GM23338 (cell line): Measurements from ENCODE around the gene PTPRF. TPM values are rescaled to one million over a fixed set of nuclear protein-coding genes. Genes with fewer than 3 reads are reported as not detected.

Experiments
- ATAC-seq: fragments of 200-7000 bp; cut with Tn5 transposase; 3 replicates; pipeline ENCODE4 v1.9.1; 2020
- DNase-seq: peaks from one replicate; pipeline ENCODE4 v3.0.0-alpha.2; 2015; ENCODE audit warnings: low spot score
- H2AFZ ChIP-seq: fragments of 200-600 bp; sonication (generic); 2 replicates; pipeline ENCODE4 v1.8.0; 2016; ENCODE audit warnings: antibody characterized with exemption, mild to moderate bottlenecking, moderate library complexity
- H3F3A ChIP-seq: fragments of 200-600 bp; sonication (generic); replicated peaks from 2 replicates; pipeline ENCODE4 v1.8.0; 2017; ENCODE audit warnings: antibody characterized with exemption, mixed run types, low read depth
- H3K27ac ChIP-seq: fragments of 200-600 bp; sonication (generic); 2 replicates; pipeline ENCODE4 v1.6.1; 2016; ENCODE audit warnings: low read depth
- H3K27me3 ChIP-seq: fragments of 200-600 bp; sonication (generic); 2 replicates; pipeline ENCODE4 v1.8.0; 2016; ENCODE audit warnings: mild to moderate bottlenecking, mixed run types, moderate library complexity; ENCODE audit not compliant: insufficient read depth
- H3K36me3 ChIP-seq: fragments of 200-600 bp; sonication (generic); 2 replicates; pipeline ENCODE4 v1.8.0; 2016; ENCODE audit warnings: mild to moderate bottlenecking; ENCODE audit not compliant: insufficient read depth
- H3K4me1 ChIP-seq: fragments of 200-600 bp; sonication (generic); 2 replicates; pipeline ENCODE4 v1.8.0; 2016; ENCODE audit warnings: mild to moderate bottlenecking, moderate library complexity; ENCODE audit not compliant: insufficient read depth
- H3K4me2 ChIP-seq: fragments of 200-600 bp; sonication (generic); 2 replicates; pipeline ENCODE4 v1.7.1; 2017; ENCODE audit warnings: mixed run types
- H3K4me3 ChIP-seq: fragments of 200-600 bp; sonication (generic); 2 replicates; pipeline ENCODE4 v1.6.1; 2016; ENCODE audit warnings: mixed run types
- H3K79me2 ChIP-seq: fragments of 200-600 bp; sonication (generic); replicated peaks from 2 replicates; pipeline ENCODE4 v1.8.0; 2017; ENCODE audit warnings: mild to moderate bottlenecking; ENCODE audit not compliant: insufficient read depth
- H3K9me2 ChIP-seq: fragments of 200-600 bp; sonication (generic); 2 replicates; pipeline ENCODE4 v1.8.0; 2017; ENCODE audit not compliant: insufficient read depth
- H4K20me1 ChIP-seq: fragments of 200-600 bp; sonication (generic); replicated peaks from 2 replicates; pipeline ENCODE4 v1.8.0; 2017; ENCODE audit warnings: mild to moderate bottlenecking; ENCODE audit not compliant: insufficient read depth
- H3K27ac Mint-ChIP-seq: 2 replicates; pipeline ENCODE4 v1.8.0; 2020; ENCODE audit warnings: inconsistent platforms, mild to moderate bottlenecking, moderate library complexity, mixed read lengths
- H3K27me3 Mint-ChIP-seq: 3 replicates; pipeline ENCODE4 v1.8.0; 2022; ENCODE audit warnings: low read depth, mild to moderate bottlenecking, moderate library complexity, mixed read lengths, inconsistent platforms; ENCODE audit not compliant: insufficient read depth, poor library complexity
- H3K36me3 Mint-ChIP-seq: 3 replicates; pipeline ENCODE4 v1.8.0; 2021; ENCODE audit warnings: low read depth, mild to moderate bottlenecking, inconsistent platforms, moderate library complexity, mixed read lengths
- H3K4me1 Mint-ChIP-seq: 3 replicates; pipeline ENCODE4 v1.8.0; 2020; ENCODE audit warnings: mild to moderate bottlenecking, inconsistent platforms, mixed read lengths
- H3K4me3 Mint-ChIP-seq: 3 replicates; pipeline ENCODE4 v1.8.0; 2021; ENCODE audit warnings: moderate library complexity, mild to moderate bottlenecking, inconsistent platforms, mixed read lengths
- H3K9me3 Mint-ChIP-seq: 3 replicates; pipeline ENCODE4 v1.8.0; 2020; ENCODE audit warnings: moderate library complexity, mild to moderate bottlenecking, inconsistent platforms, mixed read lengths
- CREB1 ChIP-seq: fragments of 250-450 bp; sonication (Bioruptor Pico); IDR thresholded peaks from 2 replicates; pipeline ENCODE4 v1.5.0; 2020; ENCODE audit warnings: low read depth, mild to moderate bottlenecking, moderate library complexity
- EZH2 ChIP-seq: fragments of 200-600 bp; sonication (generic); IDR thresholded peaks from one replicate; pipeline ENCODE4 v1.8.0; 2017; ENCODE audit warnings: antibody characterized with exemption, mild to moderate bottlenecking, low read depth; ENCODE audit not compliant: unreplicated experiment
- EZH2phosphoT487 ChIP-seq: fragments of 200-600 bp; sonication (generic); IDR thresholded peaks from one replicate; pipeline ENCODE4 v1.8.1; 2018; ENCODE audit warnings: antibody characterized with exemption; ENCODE audit not compliant: unreplicated experiment
- JUNB ChIP-seq: IDR thresholded peaks from one replicate; pipeline ENCODE4 v1.6.1; 2016; ENCODE audit warnings: antibody characterized with exemption; ENCODE audit not compliant: unreplicated experiment
- NANOG ChIP-seq: IDR thresholded peaks from 2 replicates; pipeline ENCODE4 v1.6.1; 2016; ENCODE audit warnings: antibody characterized with exemption, borderline replicate concordance
- POLR2AphosphoS5 ChIP-seq: IDR thresholded peaks from 2 replicates; pipeline ENCODE4 v1.6.1; 2016; ENCODE audit warnings: antibody characterized with exemption, low read depth
- REST ChIP-seq: IDR thresholded peaks from one replicate; pipeline ENCODE4 v1.6.1; 2018; ENCODE audit warnings: antibody characterized with exemption; ENCODE audit not compliant: unreplicated experiment
- STAT1 ChIP-seq: IDR thresholded peaks from one replicate; pipeline ENCODE4 v1.6.1; 2016; ENCODE audit warnings: antibody characterized with exemption; ENCODE audit not compliant: unreplicated experiment
- ZNF114 ChIP-seq: fragments of 250-450 bp; sonication (Bioruptor Pico); IDR thresholded peaks from 2 replicates; pipeline ENCODE4 v1.5.0; 2020; ENCODE audit warnings: mild to moderate bottlenecking, moderate library complexity
- ZNF331 ChIP-seq: fragments of 250-450 bp; sonication (Bioruptor Pico); IDR thresholded peaks from 2 replicates; pipeline ENCODE4 v1.5.0; 2020; ENCODE audit warnings: low read depth, mild to moderate bottlenecking, moderate library complexity
- polyA plus RNA-seq: library from polyadenylated mRNA; unstranded; fragments of >200 nt; fragmentation: Nextera tagmentation; extraction: Ambion mirVana; gene quantifications from 2 replicates; pipeline ENCODE4 v1.2.1, GENCODE V29; 2016
- total RNA-seq: library from RNA; depleted of rRNA; stranded (reverse); fragments of >200 nt; shearing (Covaris generic); gene quantifications from 2 replicates; pipeline ENCODE4 v1.2.3, GENCODE V29; 2014
- TF ChIP-seq, protein P1 (sequence below): IDR thresholded peaks from 2 replicates; pipeline ENCODE4 v1.6.1; 2016; ENCODE audit warnings: antibody characterized with exemption
- TF ChIP-seq, protein P2 (sequence below), 2 experiments: fragments of 200-600 bp in 1 of 2; sonication (generic) in 1 of 2; conservative IDR thresholded peaks; 2 replicates each; pipeline versions ENCODE4 v1.5.1 to v1.6.1; 2016 to 2017; ENCODE audit warnings: antibody characterized with exemption in 2 of 2, low read depth in 2 of 2, mild to moderate bottlenecking in 2 of 2, moderate library complexity in 1 of 2
- TF ChIP-seq, protein P3 (sequence below): fragments of 250-450 bp; sonication (Bioruptor Pico); IDR thresholded peaks from 2 replicates; pipeline ENCODE4 v1.5.0; 2020; ENCODE audit warnings: mild to moderate bottlenecking, moderate library complexity

PTPRF gene
- total and polyA plus RNA-seq, 2 experiments from 2014 or later = 52.4 to 173 TPM

GRCh38 chr1:43541721-43542401 lies 11.2 kb downstream of the PTPRF start:
- H3K27ac Mint-ChIP-seq = no peak overlapping the region
- H4K20me1 ChIP-seq = peaks cover 40% of the 10 kb centered on the region
- DNase-seq (no peak), ATAC-seq (no peak)
- H3K4me3 ChIP-seq = no peak overlapping the region
- H3K4me1 Mint-ChIP-seq = peaks cover 64% of the 10 kb centered on the region
- peaks cover 21% of the 10 kb centered on the region for H3K4me1 ChIP-seq
- no peak overlapping the region for H2AFZ ChIP-seq
- peaks cover 37% of the 10 kb centered on the region for H3K36me3 Mint-ChIP-seq
- H3K79me2 ChIP-seq = peaks cover 53% of the 10 kb centered on the region
- peaks cover 3% of the 10 kb centered on the region; the same call in 1 of the 2 replicates for H3K36me3 ChIP-seq
- peaks cover 30% of the 10 kb centered on the region for H3K27me3 Mint-ChIP-seq
- H3K27ac ChIP-seq = no peak overlapping the region
- H3K9me2 ChIP-seq = no peaks in the 10 kb centered on the region
- no peaks in the 10 kb centered on the region for H3F3A ChIP-seq
- no peak overlapping the region for H3K4me3 Mint-ChIP-seq
- H3K4me2 ChIP-seq = no peak overlapping the region
- no peaks in the 10 kb centered on the region; the same call in 2 of the 3 replicates for H3K9me3 Mint-ChIP-seq
- H3K27me3 ChIP-seq = no peaks in the 10 kb centered on the region
- no peak for TF ChIP-seq NANOG
- no peak for TF ChIP-seq POLR2AphosphoS5
- TF ChIP-seq, protein P1, sequence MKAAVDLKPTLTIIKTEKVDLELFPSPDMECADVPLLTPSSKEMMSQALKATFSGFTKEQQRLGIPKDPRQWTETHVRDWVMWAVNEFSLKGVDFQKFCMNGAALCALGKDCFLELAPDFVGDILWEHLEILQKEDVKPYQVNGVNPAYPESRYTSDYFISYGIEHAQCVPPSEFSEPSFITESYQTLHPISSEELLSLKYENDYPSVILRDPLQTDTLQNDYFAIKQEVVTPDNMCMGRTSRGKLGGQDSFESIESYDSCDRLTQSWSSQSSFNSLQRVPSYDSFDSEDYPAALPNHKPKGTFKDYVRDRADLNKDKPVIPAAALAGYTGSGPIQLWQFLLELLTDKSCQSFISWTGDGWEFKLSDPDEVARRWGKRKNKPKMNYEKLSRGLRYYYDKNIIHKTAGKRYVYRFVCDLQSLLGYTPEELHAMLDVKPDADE = no peak
- TF ChIP-seq STAT1 = no peak
- no peak for TF ChIP-seq ZNF114 (CRISPR knock-in tag)
- TF ChIP-seq CREB1 (CRISPR knock-in tag) = no peak
- no peak for TF ChIP-seq EZH2phosphoT487
- TF ChIP-seq, protein P2, sequence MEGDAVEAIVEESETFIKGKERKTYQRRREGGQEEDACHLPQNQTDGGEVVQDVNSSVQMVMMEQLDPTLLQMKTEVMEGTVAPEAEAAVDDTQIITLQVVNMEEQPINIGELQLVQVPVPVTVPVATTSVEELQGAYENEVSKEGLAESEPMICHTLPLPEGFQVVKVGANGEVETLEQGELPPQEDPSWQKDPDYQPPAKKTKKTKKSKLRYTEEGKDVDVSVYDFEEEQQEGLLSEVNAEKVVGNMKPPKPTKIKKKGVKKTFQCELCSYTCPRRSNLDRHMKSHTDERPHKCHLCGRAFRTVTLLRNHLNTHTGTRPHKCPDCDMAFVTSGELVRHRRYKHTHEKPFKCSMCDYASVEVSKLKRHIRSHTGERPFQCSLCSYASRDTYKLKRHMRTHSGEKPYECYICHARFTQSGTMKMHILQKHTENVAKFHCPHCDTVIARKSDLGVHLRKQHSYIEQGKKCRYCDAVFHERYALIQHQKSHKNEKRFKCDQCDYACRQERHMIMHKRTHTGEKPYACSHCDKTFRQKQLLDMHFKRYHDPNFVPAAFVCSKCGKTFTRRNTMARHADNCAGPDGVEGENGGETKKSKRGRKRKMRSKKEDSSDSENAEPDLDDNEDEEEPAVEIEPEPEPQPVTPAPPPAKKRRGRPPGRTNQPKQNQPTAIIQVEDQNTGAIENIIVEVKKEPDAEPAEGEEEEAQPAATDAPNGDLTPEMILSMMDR (conservative IDR thresholded peaks at IDR 0.05; ENCODE audit: low read depth in 2 of 2) = no peak
- TF ChIP-seq ZNF331 = no peak
- no peak for TF ChIP-seq REST
- TF ChIP-seq, protein P3, sequence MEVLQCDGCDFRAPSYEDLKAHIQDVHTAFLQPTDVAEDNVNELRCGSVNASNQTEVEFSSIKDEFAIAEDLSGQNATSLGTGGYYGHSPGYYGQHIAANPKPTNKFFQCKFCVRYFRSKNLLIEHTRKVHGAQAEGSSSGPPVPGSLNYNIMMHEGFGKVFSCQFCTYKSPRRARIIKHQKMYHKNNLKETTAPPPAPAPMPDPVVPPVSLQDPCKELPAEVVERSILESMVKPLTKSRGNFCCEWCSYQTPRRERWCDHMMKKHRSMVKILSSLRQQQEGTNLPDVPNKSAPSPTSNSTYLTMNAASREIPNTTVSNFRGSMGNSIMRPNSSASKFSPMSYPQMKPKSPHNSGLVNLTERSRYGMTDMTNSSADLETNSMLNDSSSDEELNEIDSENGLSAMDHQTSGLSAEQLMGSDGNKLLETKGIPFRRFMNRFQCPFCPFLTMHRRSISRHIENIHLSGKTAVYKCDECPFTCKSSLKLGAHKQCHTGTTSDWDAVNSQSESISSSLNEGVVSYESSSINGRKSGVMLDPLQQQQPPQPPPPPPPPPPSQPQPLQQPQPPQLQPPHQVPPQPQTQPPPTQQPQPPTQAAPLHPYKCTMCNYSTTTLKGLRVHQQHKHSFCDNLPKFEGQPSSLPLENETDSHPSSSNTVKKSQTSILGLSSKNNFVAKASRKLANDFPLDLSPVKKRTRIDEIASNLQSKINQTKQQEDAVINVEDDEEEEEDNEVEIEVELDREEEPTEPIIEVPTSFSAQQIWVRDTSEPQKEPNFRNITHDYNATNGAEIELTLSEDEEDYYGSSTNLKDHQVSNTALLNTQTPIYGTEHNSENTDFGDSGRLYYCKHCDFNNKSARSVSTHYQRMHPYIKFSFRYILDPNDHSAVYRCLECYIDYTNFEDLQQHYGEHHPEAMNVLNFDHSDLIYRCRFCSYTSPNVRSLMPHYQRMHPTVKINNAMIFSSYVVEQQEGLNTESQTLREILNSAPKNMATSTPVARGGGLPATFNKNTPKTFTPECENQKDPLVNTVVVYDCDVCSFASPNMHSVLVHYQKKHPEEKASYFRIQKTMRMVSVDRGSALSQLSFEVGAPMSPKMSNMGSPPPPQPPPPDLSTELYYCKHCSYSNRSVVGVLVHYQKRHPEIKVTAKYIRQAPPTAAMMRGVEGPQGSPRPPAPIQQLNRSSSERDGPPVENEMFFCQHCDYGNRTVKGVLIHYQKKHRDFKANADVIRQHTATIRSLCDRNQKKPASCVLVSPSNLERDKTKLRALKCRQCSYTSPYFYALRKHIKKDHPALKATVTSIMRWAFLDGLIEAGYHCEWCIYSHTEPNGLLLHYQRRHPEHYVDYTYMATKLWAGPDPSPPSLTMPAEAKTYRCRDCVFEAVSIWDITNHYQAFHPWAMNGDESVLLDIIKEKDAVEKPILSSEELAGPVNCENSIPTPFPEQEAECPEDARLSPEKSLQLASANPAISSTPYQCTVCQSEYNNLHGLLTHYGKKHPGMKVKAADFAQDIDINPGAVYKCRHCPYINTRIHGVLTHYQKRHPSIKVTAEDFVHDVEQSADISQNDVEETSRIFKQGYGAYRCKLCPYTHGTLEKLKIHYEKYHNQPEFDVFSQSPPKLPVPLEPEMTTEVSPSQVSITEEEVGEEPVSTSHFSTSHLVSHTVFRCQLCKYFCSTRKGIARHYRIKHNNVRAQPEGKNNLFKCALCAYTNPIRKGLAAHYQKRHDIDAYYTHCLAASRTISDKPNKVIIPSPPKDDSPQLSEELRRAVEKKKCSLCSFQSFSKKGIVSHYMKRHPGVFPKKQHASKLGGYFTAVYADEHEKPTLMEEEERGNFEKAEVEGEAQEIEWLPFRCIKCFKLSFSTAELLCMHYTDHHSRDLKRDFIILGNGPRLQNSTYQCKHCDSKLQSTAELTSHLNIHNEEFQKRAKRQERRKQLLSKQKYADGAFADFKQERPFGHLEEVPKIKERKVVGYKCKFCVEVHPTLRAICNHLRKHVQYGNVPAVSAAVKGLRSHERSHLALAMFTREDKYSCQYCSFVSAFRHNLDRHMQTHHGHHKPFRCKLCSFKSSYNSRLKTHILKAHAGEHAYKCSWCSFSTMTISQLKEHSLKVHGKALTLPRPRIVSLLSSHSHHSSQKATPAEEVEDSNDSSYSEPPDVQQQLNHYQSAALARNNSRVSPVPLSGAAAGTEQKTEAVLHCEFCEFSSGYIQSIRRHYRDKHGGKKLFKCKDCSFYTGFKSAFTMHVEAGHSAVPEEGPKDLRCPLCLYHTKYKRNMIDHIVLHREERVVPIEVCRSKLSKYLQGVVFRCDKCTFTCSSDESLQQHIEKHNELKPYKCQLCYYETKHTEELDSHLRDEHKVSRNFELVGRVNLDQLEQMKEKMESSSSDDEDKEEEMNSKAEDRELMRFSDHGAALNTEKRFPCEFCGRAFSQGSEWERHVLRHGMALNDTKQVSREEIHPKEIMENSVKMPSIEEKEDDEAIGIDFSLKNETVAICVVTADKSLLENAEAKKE (CRISPR knock-in tag) = no peak
- no peak for TF ChIP-seq JUNB
- no peak for TF ChIP-seq EZH2
